Glutamatergic neuron (in vitro differentiated cells): ENCODE results near the gene DIP2B. TPM values are rescaled to one million over a fixed set of nuclear protein-coding genes. Genes with fewer than 3 reads are reported as not detected.

Experiments
- DNase-seq: peaks from one replicate; pipeline ENCODE4 v3.0.0; 2022
- H3K27ac Mint-ChIP-seq: one replicate; pipeline ENCODE4 v1.8.0; 2020; ENCODE audit warnings: mild to moderate bottlenecking, mixed read lengths, inconsistent platforms; ENCODE audit not compliant: unreplicated experiment
- H3K27me3 Mint-ChIP-seq: one replicate; pipeline ENCODE4 v1.8.0; 2020; ENCODE audit warnings: mild to moderate bottlenecking, moderate library complexity, mixed read lengths, inconsistent platforms; ENCODE audit not compliant: unreplicated experiment
- H3K36me3 Mint-ChIP-seq: one replicate; pipeline ENCODE4 v1.8.0; 2020; ENCODE audit warnings: mild to moderate bottlenecking, mixed read lengths, inconsistent platforms; ENCODE audit not compliant: unreplicated experiment
- H3K4me1 Mint-ChIP-seq: one replicate; pipeline ENCODE4 v1.8.0; 2020; ENCODE audit warnings: mild to moderate bottlenecking, low read depth, mixed read lengths, inconsistent platforms; ENCODE audit not compliant: unreplicated experiment
- H3K4me3 Mint-ChIP-seq: one replicate; pipeline ENCODE4 v1.8.0; 2020; ENCODE audit warnings: mild to moderate bottlenecking, mixed read lengths, inconsistent platforms; ENCODE audit not compliant: unreplicated experiment
- H3K9me3 Mint-ChIP-seq: one replicate; pipeline ENCODE4 v1.8.0; 2020; ENCODE audit warnings: mild to moderate bottlenecking, moderate library complexity, mixed read lengths, inconsistent platforms; ENCODE audit not compliant: unreplicated experiment
- total RNA-seq: library from RNA; stranded (reverse); fragmentation: NEBNext Ultra II Directional; extraction: Animal tissue kit (Norgen Biotek cat#: 25700); gene quantifications from one replicate; pipeline ENCODE4 v1.2.1, GENCODE V29; 2021; ENCODE audit not compliant: unreplicated experiment
- TF ChIP-seq, protein P1 (sequence below): fragments of 200-600 bp; sonication (generic); IDR thresholded peaks from one replicate; pipeline ENCODE4 v1.5.0; 2021; ENCODE audit not compliant: partially characterized antibody, unreplicated experiment

Gene DIP2B
- total RNA-seq, 1 donor from 2014 or later: 37.3 TPM

- DNase-seq: no peak
- no peak overlapping the region for H3K27ac Mint-ChIP-seq
- H3K9me3 Mint-ChIP-seq: peaks cover 8% of the 10 kb centered on the region
- peak overlapping the region; percentile 99 for H3K4me3 Mint-ChIP-seq
- H3K4me1 Mint-ChIP-seq: peaks cover 11% of the 10 kb centered on the region
- TF ChIP-seq, protein P1, sequence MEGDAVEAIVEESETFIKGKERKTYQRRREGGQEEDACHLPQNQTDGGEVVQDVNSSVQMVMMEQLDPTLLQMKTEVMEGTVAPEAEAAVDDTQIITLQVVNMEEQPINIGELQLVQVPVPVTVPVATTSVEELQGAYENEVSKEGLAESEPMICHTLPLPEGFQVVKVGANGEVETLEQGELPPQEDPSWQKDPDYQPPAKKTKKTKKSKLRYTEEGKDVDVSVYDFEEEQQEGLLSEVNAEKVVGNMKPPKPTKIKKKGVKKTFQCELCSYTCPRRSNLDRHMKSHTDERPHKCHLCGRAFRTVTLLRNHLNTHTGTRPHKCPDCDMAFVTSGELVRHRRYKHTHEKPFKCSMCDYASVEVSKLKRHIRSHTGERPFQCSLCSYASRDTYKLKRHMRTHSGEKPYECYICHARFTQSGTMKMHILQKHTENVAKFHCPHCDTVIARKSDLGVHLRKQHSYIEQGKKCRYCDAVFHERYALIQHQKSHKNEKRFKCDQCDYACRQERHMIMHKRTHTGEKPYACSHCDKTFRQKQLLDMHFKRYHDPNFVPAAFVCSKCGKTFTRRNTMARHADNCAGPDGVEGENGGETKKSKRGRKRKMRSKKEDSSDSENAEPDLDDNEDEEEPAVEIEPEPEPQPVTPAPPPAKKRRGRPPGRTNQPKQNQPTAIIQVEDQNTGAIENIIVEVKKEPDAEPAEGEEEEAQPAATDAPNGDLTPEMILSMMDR: no peak
- no peaks in the 10 kb centered on the region for H3K36me3 Mint-ChIP-seq
- H3K27me3 Mint-ChIP-seq: peaks cover 3% of the 10 kb centered on the region
These were observed 2.1 kb downstream of the DIP2B start for GRCh38 chr12:50506753-50507473.

- Mint-ChIP-seq H3K36me3 (no peaks in the 10 kb centered on the region), H3K27ac (no peak overlapping the region), H3K9me3 (peaks cover 8% of the 10 kb centered on the region), H3K4me3 (peak overlapping the region; percentile 99), H3K27me3 (peaks cover 3% of the 10 kb centered on the region), H3K4me1 (peaks cover 11% of the 10 kb centered on the region)
- TF ChIP-seq, protein P1: no peak
- DNase-seq: no peak
These were observed 2.7 kb downstream of the DIP2B start for GRCh38 chr12:50507474-50507838.

GRCh38 chr12:50507930-50508329 is 3.1 kb downstream of the DIP2B start:
- peaks cover 3% of the 10 kb centered on the region for H3K27me3 Mint-ChIP-seq
- H3K4me1 Mint-ChIP-seq: peaks cover 11% of the 10 kb centered on the region

GRCh38 chr12:50508414-50508813 is 3.6 kb downstream of the DIP2B start:
- no peak for DNase-seq
- peaks cover 8% of the 10 kb centered on the region for H3K9me3 Mint-ChIP-seq
- no peak overlapping the region for H3K4me3 Mint-ChIP-seq
- TF ChIP-seq, protein P1: no peak
- H3K27ac Mint-ChIP-seq: no peak overlapping the region
- no peaks in the 10 kb centered on the region for H3K36me3 Mint-ChIP-seq
- H3K27me3 Mint-ChIP-seq: peaks cover 3% of the 10 kb centered on the region
- peaks cover 11% of the 10 kb centered on the region for H3K4me1 Mint-ChIP-seq

More at GRCh38 chr12:50507930-50508329, 3.1 kb downstream of the DIP2B start:
- no peak overlapping the region for H3K27ac Mint-ChIP-seq
- H3K4me3 Mint-ChIP-seq: peak overlapping the region; percentile 75
- H3K9me3 Mint-ChIP-seq: peaks cover 8% of the 10 kb centered on the region
- DNase-seq: no peak
- no peaks in the 10 kb centered on the region for H3K36me3 Mint-ChIP-seq
- TF ChIP-seq, protein P1: no peak

DNA sequence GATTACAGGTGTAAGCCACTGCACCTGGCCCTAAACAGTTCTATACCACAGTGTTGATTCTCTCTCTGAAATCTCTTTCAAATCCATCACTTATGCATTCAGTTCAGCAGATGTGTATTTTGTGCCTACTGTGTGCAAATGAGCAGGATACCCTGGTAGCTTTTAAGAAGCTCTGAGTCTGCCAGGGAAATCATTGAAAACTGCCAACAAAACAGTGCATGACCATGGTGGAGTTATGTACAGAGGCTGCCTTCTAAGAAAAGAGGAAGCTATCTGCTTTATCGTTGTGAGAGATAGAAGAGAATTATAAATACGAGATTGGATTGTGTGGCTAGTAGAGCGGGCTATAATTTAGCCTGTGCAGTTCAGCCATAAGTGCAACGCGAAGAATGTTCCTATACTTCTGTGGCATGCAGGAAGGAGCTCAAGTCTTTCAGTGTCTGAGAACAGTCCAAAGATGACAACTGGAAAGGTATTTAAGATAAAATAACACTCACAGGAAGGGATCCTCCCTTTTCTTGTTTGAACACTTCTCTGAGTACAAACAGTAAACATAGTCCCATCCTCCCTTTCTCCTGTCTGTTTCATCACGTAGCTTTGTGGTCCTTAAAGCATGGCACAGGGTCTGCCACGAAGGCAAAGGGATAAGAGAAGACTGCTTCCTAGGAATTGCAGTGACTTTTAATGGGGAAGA is 4.3 kb downstream of the DIP2B start:
- H3K4me3 Mint-ChIP-seq: no peak overlapping the region
- H3K27ac Mint-ChIP-seq: no peak overlapping the region
- peaks cover 11% of the 10 kb centered on the region for H3K4me1 Mint-ChIP-seq
- DNase-seq: no peak
- TF ChIP-seq, protein P1: no peak
- no peaks in the 10 kb centered on the region for H3K36me3 Mint-ChIP-seq
- peaks cover 8% of the 10 kb centered on the region for H3K9me3 Mint-ChIP-seq
- H3K27me3 Mint-ChIP-seq: peaks cover 3% of the 10 kb centered on the region
